IPS-20b (cell line): ENCODE results near the gene RNF103.

Source experiments
- H3K27ac ChIP-seq: one replicate; pipeline ENCODE4 v1.5.1; 2013; ENCODE audit warnings: low read length
- H3K27me3 ChIP-seq: 2 replicates; pipeline ENCODE4 v1.6.1; 2013; ENCODE audit warnings: mild to moderate bottlenecking, low read length, inconsistent platforms; ENCODE audit not compliant: insufficient read depth
- H3K36me3 ChIP-seq: 2 replicates; pipeline ENCODE4 v1.6.1; 2013; ENCODE audit warnings: low read depth, mild to moderate bottlenecking, inconsistent platforms, low read length, moderate library complexity; ENCODE audit not compliant: insufficient read depth
- H3K4me1 ChIP-seq: 2 replicates; pipeline ENCODE4 v1.6.1; 2013; ENCODE audit warnings: mild to moderate bottlenecking, control low read depth, inconsistent platforms, low read length, moderate library complexity; ENCODE audit not compliant: insufficient read depth
- H3K4me3 ChIP-seq: 2 replicates; pipeline ENCODE4 v1.5.1; 2013; ENCODE audit warnings: mild to moderate bottlenecking, low read length, inconsistent platforms
- H3K9ac ChIP-seq: 2 replicates; pipeline ENCODE4 v1.6.1; 2013; ENCODE audit warnings: low read depth, mild to moderate bottlenecking, inconsistent platforms, low read length, moderate library complexity
- H3K9me3 ChIP-seq: 2 replicates; pipeline ENCODE4 v1.6.1; 2013; ENCODE audit warnings: mild to moderate bottlenecking, low read depth, low read length, inconsistent platforms; ENCODE audit not compliant: insufficient read depth

The RNF103 gene

DNA sequence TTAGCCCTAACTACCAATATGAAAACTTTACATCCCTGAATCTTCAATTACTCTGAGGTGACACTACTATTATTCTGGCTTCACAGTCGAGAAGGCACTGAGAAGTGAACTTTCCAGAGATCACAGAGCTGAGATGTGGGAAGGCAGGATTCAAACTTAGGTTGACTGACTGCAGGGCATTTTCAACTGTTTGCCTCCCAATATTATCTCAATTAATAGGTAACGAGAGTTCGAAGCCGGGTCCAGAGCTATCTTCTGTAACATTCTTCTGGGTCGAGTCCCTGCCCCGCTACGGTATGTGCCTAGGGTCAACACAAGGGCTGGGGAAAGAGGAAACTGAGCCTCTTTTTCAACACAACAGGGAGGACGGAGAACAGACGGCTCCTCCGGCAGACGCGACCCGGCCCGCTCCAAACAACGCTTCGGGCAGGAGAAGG, 61.2 kb downstream of the RNF103 start:
- Histone ChIP-seq H3K27ac (peak overlapping the region; percentile 50), H3K27me3 (peaks cover 22% of the 10 kb centered on the region; the same call in 1 of the 2 replicates), H3K9ac (peak overlapping the region; percentile 94), H3K36me3 (no peaks in the 10 kb centered on the region), H3K4me3 (peak overlapping the region; percentile 97), H3K4me1 (no peaks in the 10 kb centered on the region), H3K9me3 (no peaks in the 10 kb centered on the region)

DNA sequence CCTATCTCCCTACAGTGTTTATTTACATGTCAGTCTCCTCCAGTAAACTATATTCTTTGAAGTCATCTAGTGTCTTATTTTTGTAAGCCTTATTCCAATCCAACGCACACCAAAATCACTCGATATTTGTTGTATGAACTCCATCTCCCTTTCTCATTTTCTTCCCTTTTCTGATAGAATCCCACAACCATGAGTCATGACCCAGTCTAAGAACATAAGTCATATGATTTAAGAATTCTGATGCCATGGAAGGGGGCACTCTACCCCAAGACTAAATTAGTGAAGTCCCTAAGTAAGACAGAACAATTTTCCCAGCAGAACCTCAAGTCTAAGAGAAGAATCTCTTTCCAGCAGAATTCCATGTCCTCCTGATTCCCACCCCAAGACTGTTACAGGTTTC, 65.8 kb downstream of the RNF103 start:
- Histone ChIP-seq H3K27me3 (no peaks in the 10 kb centered on the region; the same call in 1 of the 2 replicates), H3K9ac (no peak overlapping the region), H3K27ac (no peak overlapping the region), H3K4me1 (peaks cover 6% of the 10 kb centered on the region; the same call in 1 of the 2 replicates), H3K36me3 (no peaks in the 10 kb centered on the region), H3K9me3 (no peaks in the 10 kb centered on the region; the same call in none of the 2 replicates), H3K4me3 (no peak overlapping the region)

DNA sequence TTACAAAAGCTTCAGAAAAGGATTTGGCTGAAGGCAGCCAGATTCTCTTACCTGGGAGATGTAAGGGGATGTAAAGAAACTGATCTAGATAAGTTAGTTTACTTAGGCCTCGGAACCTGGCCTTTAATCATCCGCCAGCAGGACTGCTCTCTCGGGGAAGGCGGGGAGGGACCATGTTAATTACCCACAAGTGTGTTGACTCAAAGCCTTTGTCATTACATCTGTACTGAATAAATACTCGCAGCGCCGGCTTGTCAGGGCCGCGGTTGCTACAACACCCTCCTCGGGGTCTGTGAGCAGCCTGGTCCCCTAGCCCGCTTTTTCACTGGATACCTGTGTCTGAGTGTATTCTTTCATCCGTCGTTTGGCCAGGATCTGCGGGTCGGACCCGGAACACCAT, 67.2 kb downstream of the RNF103 start:
- Histone ChIP-seq H3K36me3 (no peaks in the 10 kb centered on the region), H3K4me1 (peaks cover 6% of the 10 kb centered on the region; the same call in 1 of the 2 replicates), H3K27ac (no peak overlapping the region), H3K9ac (no peak overlapping the region), H3K4me3 (no peak overlapping the region), H3K27me3 (no peaks in the 10 kb centered on the region; the same call in 1 of the 2 replicates), H3K9me3 (peaks cover 10% of the 10 kb centered on the region)
